ENCODE results near the gene ARHGEF6.

DNA sequence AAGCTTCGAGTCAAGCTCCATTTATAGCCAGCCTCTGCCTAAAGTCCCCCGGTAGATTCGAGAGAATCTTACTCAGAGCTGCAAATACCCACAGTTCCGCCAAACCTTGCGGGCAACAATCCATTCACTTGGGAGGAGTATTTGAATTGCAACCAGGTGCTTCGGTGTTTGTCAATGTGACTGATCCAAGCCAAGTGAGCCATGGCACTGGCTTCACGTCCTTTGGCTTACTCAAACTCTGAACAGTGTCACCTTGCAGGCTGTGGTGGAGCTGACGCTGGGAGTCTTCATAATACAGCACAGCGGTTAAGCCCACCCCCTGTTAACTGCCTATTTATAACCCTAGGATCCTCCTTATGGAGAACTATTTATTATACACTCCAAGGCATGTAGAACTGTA lies 121.6 kb downstream of the ARHGEF6 start:
- TF ChIP-seq, protein P1, sequence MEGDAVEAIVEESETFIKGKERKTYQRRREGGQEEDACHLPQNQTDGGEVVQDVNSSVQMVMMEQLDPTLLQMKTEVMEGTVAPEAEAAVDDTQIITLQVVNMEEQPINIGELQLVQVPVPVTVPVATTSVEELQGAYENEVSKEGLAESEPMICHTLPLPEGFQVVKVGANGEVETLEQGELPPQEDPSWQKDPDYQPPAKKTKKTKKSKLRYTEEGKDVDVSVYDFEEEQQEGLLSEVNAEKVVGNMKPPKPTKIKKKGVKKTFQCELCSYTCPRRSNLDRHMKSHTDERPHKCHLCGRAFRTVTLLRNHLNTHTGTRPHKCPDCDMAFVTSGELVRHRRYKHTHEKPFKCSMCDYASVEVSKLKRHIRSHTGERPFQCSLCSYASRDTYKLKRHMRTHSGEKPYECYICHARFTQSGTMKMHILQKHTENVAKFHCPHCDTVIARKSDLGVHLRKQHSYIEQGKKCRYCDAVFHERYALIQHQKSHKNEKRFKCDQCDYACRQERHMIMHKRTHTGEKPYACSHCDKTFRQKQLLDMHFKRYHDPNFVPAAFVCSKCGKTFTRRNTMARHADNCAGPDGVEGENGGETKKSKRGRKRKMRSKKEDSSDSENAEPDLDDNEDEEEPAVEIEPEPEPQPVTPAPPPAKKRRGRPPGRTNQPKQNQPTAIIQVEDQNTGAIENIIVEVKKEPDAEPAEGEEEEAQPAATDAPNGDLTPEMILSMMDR (IDR thresholded peaks at IDR 0.05), result no peak
- TF ChIP-seq EP300 (IDR thresholded peaks at IDR 0.05), result no peak

Data from stomach (tissue), 4 donors.